Measurements from ENCODE around the gene PCSK6.

GRCh38 chr15:101316529-101316928 is 173.0 kb downstream of the PCSK6 start:
- TF ChIP-seq CTCF (IDR thresholded peaks at IDR 0.05; ENCODE audit: low read length) (no peak), EZH2phosphoT487 (IDR thresholded peaks at IDR 0.05; ENCODE audit: low read length) (no peak)

All from MM.1S (cell line).